GM23338 (cell line): Measurements from ENCODE around the gene ABCA7.
"Not testable (repeated sequence)": the region's sequence is repeated elsewhere in the genome, so short reads cannot be mapped to it uniquely, and the experiment has no call there.

Source experiments
- CREB1 ChIP-seq: fragments of 250-450 bp; sonication (Bioruptor Pico); IDR thresholded peaks from 2 replicates; pipeline ENCODE4 v1.5.0; 2020; ENCODE audit warnings: low read depth, mild to moderate bottlenecking, moderate library complexity
- CTCF ChIP-seq, 2 experiments: fragments of 200-600 bp in 1 of 2; sonication (generic) in 1 of 2; conservative IDR thresholded peaks; 2 replicates each; pipeline versions ENCODE4 v1.5.1 to v1.6.1; 2016 to 2017; ENCODE audit warnings: antibody characterized with exemption in 2 of 2, low read depth in 2 of 2, mild to moderate bottlenecking in 2 of 2, moderate library complexity in 1 of 2
- EZH2 ChIP-seq: fragments of 200-600 bp; sonication (generic); IDR thresholded peaks from one replicate; pipeline ENCODE4 v1.8.0; 2017; ENCODE audit warnings: antibody characterized with exemption, mild to moderate bottlenecking, low read depth; ENCODE audit not compliant: unreplicated experiment
- EZH2phosphoT487 ChIP-seq: fragments of 200-600 bp; sonication (generic); IDR thresholded peaks from one replicate; pipeline ENCODE4 v1.8.1; 2018; ENCODE audit warnings: antibody characterized with exemption; ENCODE audit not compliant: unreplicated experiment
- NANOG ChIP-seq: IDR thresholded peaks from 2 replicates; pipeline ENCODE4 v1.6.1; 2016; ENCODE audit warnings: antibody characterized with exemption, borderline replicate concordance
- POLR2AphosphoS5 ChIP-seq: IDR thresholded peaks from 2 replicates; pipeline ENCODE4 v1.6.1; 2016; ENCODE audit warnings: antibody characterized with exemption, low read depth
- REST ChIP-seq: IDR thresholded peaks from one replicate; pipeline ENCODE4 v1.6.1; 2018; ENCODE audit warnings: antibody characterized with exemption; ENCODE audit not compliant: unreplicated experiment

- TF ChIP-seq POLR2AphosphoS5; CTCF (conservative IDR thresholded peaks at IDR 0.05; ENCODE audit: low read depth in 2 of 2); EZH2phosphoT487; REST; EZH2; NANOG; CREB1 (CRISPR knock-in tag): not testable (repeated sequence)
Measured at GRCh38 chr19:1114728-1115127, 74.8 kb downstream of the ABCA7 start.
